ENCODE results near the gene YY1. TPM values are rescaled to one million over a fixed set of nuclear protein-coding genes. Genes with fewer than 3 reads are reported as not detected.

The YY1 gene
- total and polyA plus RNA-seq, 9 of the 15 experiments (the other 6 are each of a cell fraction or from before 2014, with no cell fraction given): 20.8 to 74.2 (median 46.7) TPM

DNA sequence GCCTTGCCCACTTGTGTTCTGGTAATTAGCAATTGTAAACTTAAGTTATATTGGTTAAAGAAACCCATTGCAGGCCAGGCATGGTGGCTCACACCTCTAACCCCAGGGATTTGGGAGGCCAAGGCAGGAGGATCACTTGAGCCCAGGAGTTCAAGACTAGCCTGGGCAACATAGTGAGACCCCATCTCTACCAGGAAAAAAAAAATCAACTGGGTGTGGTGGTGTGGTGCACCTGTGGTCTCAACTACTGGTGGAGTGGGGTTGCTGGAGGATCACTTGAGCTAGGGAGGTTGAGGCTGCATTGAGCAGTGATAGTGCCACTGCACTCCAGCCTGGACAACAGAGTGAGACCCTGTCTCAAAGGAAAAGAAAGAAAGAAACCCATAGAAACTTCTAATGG is 13.7 kb downstream of the YY1 start:
- no peak overlapping the region for H3K9ac ChIP-seq (ENCODE audit: insufficient read depth in 1 of 2, low read depth in 2 of 2, low read length in 2 of 2)
- no TSS peak for BruUV-seq (replicated peaks)
- peaks cover 46% of the 10 kb centered on the region for H4K20me1 ChIP-seq (replicated peaks; ENCODE audit: control insufficient read depth, insufficient read depth, low read length)
- no peaks in the 10 kb centered on the region for H3K9me3 ChIP-seq (replicated peaks; ENCODE audit: control insufficient read depth, insufficient read depth, low read depth, low read length)
- TF ChIP-seq, protein P1, sequence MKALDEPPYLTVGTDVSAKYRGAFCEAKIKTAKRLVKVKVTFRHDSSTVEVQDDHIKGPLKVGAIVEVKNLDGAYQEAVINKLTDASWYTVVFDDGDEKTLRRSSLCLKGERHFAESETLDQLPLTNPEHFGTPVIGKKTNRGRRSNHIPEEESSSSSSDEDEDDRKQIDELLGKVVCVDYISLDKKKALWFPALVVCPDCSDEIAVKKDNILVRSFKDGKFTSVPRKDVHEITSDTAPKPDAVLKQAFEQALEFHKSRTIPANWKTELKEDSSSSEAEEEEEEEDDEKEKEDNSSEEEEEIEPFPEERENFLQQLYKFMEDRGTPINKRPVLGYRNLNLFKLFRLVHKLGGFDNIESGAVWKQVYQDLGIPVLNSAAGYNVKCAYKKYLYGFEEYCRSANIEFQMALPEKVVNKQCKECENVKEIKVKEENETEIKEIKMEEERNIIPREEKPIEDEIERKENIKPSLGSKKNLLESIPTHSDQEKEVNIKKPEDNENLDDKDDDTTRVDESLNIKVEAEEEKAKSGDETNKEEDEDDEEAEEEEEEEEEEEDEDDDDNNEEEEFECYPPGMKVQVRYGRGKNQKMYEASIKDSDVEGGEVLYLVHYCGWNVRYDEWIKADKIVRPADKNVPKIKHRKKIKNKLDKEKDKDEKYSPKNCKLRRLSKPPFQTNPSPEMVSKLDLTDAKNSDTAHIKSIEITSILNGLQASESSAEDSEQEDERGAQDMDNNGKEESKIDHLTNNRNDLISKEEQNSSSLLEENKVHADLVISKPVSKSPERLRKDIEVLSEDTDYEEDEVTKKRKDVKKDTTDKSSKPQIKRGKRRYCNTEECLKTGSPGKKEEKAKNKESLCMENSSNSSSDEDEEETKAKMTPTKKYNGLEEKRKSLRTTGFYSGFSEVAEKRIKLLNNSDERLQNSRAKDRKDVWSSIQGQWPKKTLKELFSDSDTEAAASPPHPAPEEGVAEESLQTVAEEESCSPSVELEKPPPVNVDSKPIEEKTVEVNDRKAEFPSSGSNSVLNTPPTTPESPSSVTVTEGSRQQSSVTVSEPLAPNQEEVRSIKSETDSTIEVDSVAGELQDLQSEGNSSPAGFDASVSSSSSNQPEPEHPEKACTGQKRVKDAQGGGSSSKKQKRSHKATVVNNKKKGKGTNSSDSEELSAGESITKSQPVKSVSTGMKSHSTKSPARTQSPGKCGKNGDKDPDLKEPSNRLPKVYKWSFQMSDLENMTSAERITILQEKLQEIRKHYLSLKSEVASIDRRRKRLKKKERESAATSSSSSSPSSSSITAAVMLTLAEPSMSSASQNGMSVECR (CRISPR knock-in tag; IDR thresholded peaks at IDR 0.05): no peak
- TF ChIP-seq, protein P2, sequence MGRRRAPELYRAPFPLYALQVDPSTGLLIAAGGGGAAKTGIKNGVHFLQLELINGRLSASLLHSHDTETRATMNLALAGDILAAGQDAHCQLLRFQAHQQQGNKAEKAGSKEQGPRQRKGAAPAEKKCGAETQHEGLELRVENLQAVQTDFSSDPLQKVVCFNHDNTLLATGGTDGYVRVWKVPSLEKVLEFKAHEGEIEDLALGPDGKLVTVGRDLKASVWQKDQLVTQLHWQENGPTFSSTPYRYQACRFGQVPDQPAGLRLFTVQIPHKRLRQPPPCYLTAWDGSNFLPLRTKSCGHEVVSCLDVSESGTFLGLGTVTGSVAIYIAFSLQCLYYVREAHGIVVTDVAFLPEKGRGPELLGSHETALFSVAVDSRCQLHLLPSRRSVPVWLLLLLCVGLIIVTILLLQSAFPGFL (CRISPR knock-in tag; IDR thresholded peaks at IDR 0.05): no peak
- TF ChIP-seq ZNF121 (CRISPR knock-in tag; conservative IDR thresholded peaks at IDR 0.05): peak; percentile 83
- no peak overlapping the region for H3K4me3 ChIP-seq
- FAIRE-seq (no peak), ATAC-seq (no peak), DNase-seq (ENCODE audit: extremely low read depth in 1 of 4, low spot score in 3 of 4) (no peak)
- H3K79me2 ChIP-seq (ENCODE audit: control insufficient read depth, insufficient read depth, low read length): peaks cover 98% of the 10 kb centered on the region
- H3K27ac ChIP-seq (ENCODE audit: extremely low read depth, low read depth, low read length): no peak overlapping the region
- in situ Hi-C loops (cut with MboI): no loop called here
- H3K4me1 ChIP-seq (replicated peaks in 1 of 2; ENCODE audit: control insufficient read depth in 2 of 2, insufficient read depth in 2 of 2, low read length in 2 of 2): peaks cover 0 to 7% of the 10 kb centered on the region in 2 experiments; a peak in 3 of 5 replicates
- H3K9me1 ChIP-seq (ENCODE audit: control insufficient read depth, insufficient read depth, low read length): no peaks in the 10 kb centered on the region
- intact Hi-C loops (cut with micrococcal nuclease): no loop called here
- no peak overlapping the region for H2AFZ ChIP-seq (ENCODE audit: low read depth, low read length)
- no peak overlapping the region for H3K4me2 ChIP-seq (ENCODE audit: insufficient read depth, low read length)
- H3K27me3 ChIP-seq (ENCODE audit: control insufficient read depth in 2 of 2, insufficient read depth in 2 of 2, low read length in 2 of 2): no peaks in the 10 kb centered on the region
- CTCF ChIA-PET (ENCODE audit: low intra/inter-chr PET ratio): no interaction called here
- peaks cover 41% of the 10 kb centered on the region; the same call in 2 of the 3 replicates for H3K36me3 ChIP-seq (ENCODE audit: control insufficient read depth, insufficient read depth, low read length)
- POLR2A ChIA-PET: no interaction called here
